Activated naive CD4-positive, alpha-beta T cell treated with anti-CD3 and anti-CD28 coated beads, Interleukin-2, amount 50 U/mL, for 24 hours (primary cell): ENCODE measurements around the gene PRRX2.
A peak's percentile ranks its signal among the peaks of the same experiment; 100 is the strongest.

Experiments used
- H3K27ac Mint-ChIP-seq: one replicate; pipeline ENCODE4 v1.8.0; 2021; ENCODE audit warnings: mild to moderate bottlenecking, mixed read lengths
- H3K27me3 Mint-ChIP-seq: one replicate; pipeline ENCODE4 v1.8.0; 2021; ENCODE audit warnings: mixed read lengths
- H3K36me3 Mint-ChIP-seq: one replicate; pipeline ENCODE4 v1.8.0; 2021; ENCODE audit warnings: mixed read lengths
- H3K4me1 Mint-ChIP-seq: one replicate; pipeline ENCODE4 v1.8.0; 2021; ENCODE audit warnings: mixed read lengths
- H3K4me3 Mint-ChIP-seq: one replicate; pipeline ENCODE4 v1.8.0; 2021; ENCODE audit warnings: mild to moderate bottlenecking, mixed read lengths
- H3K9me3 Mint-ChIP-seq: one replicate; pipeline ENCODE4 v1.8.0; 2021; ENCODE audit warnings: mixed read lengths

PRRX2 gene

DNA sequence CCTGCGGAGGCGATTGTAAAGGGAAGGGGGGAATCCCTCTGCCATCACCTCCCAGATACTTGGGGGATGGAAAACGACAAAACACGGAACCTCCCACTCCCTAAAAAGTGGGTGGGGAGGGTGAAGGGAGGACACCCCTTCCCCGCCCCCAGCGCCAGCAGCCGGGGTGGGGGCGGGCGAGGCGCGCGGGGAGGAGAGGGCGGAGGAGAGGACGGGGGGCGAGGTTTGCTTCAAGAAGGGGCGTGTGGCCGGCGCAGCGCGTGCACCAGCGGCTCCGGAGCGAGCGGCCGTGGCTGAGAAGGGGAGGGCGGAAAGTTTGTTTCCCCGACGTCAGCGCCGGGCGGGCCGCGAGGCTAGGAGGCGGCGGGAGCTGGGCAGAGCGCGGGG is at the start of gene PRRX2:
Gene PRRX2 (plus strand): TSS at position 259 of the 387 bp plus-strand sequence. CDS start 221 bp downstream, outside the sequence.
- peaks cover 4% of the 10 kb centered on the region for H3K27me3 Mint-ChIP-seq
- no peak within 1 kb of the TSS for H3K27ac Mint-ChIP-seq
- H3K36me3 Mint-ChIP-seq, result no peaks in the 10 kb centered on the region
- H3K9me3 Mint-ChIP-seq, result no peaks in the 10 kb centered on the region
- H3K4me1 Mint-ChIP-seq, result peaks cover 4% of the 10 kb centered on the region
- peak within 1 kb of the TSS; percentile 68 for H3K4me3 Mint-ChIP-seq

DNA sequence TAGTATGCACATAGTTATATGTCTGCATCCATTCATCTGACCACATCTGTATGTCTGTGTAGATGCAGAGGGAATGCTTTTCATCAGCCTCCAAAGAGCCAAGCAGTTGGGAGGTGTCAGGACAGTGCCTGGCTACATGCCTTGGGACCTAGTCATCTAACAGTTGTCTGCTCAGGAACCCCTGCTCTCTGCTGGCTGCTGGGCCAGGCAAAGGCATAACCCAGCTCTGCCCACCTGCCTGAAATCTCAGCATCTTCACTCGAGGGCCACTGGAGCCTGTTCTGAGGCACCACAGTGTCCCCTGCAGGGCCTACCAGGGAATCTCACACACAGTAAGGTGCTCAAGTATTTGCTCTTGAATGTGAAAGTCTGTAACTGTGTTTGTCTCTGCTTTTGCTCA is 48.3 kb upstream of the PRRX2 start:
- Mint-ChIP-seq H3K4me3 (no peak overlapping the region), H3K9me3 (no peaks in the 10 kb centered on the region), H3K27ac (no peak overlapping the region), H3K36me3 (no peaks in the 10 kb centered on the region), H3K27me3 (peaks cover 12% of the 10 kb centered on the region), H3K4me1 (no peaks in the 10 kb centered on the region)

DNA sequence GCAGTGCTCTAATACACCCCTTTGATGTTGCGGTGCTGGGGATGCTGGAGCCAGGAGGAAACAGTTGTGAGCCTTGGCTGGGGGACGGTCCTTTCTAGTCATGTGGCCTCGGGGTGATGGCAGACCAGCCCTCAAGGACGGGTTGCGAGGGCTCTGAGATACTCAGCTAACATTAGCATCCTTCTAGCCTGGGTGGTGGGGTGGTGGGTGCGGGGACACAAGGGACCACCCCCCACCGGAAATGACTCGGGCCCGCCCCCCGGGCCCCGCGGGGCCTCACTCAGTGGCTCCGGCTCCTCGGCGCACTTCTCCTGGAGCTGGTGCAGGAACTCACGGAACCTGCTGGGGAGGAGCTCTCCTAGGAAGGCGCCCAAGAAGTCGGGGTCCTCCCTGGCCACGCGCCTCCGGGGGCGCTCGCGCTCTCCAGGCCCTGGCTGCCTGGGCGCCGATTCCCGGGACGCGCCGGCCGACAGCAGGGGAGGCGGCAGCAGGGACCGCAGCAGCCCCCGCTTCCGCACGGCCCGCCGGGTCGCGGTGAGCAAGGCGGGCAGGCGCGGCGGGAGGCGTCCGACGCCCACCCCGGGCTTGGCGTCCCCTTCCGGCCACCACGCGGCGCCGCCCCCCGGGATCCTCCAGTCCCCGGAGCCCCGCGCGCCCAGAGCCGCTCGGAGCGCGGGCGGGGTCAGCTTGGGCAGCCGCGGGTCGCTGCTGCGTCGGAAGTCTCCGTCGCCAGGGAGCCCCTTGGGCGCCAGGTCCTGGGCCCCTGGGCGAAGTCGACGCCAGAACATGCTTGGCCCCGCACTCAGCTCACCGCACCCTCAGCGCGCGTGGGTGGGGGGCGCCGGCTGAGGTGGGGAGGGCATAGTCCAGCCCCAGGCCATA is 45.4 kb upstream of the PRRX2 start:
- no peaks in the 10 kb centered on the region for H3K9me3 Mint-ChIP-seq
- H3K27ac Mint-ChIP-seq, result no peak overlapping the region
- H3K27me3 Mint-ChIP-seq, result peaks cover 15% of the 10 kb centered on the region
- peaks cover 16% of the 10 kb centered on the region for H3K4me1 Mint-ChIP-seq
- H3K4me3 Mint-ChIP-seq, result no peak overlapping the region
- H3K36me3 Mint-ChIP-seq, result no peaks in the 10 kb centered on the region

DNA sequence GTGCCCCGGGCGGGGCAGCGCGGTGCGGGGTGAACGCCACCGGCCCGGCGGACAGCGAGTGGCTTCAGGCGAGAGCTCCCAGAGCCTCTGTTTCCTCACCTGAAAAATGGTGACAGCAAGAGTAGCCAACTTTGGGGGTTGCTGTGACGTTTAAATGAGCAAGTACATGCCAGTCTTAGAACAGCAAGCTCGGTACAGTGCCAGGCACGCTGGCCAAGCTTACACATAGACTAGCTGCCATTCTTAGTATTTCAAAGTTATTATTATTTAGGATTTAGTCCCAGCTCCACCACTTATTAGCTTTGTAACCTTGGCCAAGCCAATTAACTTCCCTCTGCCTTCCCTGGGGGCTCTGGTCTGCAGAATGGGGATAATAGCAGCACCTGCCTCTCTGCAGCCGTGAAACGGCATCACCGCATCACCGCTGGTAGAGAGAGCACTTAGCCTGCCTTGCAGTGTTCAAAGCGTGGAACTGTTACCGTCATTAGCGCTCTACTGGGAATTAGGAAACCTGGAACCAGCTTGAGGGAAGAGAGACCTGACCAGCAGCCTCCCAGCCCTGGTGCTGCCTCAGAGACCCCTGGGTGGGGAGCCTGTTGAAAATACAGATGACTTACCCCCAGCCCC is 44.7 kb upstream of the PRRX2 start, which contains the start of gene C9orf50:
Gene C9orf50 (minus strand): TSS at position 433 of the 627 bp plus-strand sequence. CDS start 527 bp downstream, outside the sequence.
- H3K36me3 Mint-ChIP-seq, result no peaks in the 10 kb centered on the region
- peaks cover 15% of the 10 kb centered on the region for H3K27me3 Mint-ChIP-seq
- peak within 1 kb of the TSS; percentile 51 for H3K4me3 Mint-ChIP-seq
- H3K9me3 Mint-ChIP-seq, result no peaks in the 10 kb centered on the region
- H3K27ac Mint-ChIP-seq, result no peak within 1 kb of the TSS
- peaks cover 19% of the 10 kb centered on the region for H3K4me1 Mint-ChIP-seq

DNA sequence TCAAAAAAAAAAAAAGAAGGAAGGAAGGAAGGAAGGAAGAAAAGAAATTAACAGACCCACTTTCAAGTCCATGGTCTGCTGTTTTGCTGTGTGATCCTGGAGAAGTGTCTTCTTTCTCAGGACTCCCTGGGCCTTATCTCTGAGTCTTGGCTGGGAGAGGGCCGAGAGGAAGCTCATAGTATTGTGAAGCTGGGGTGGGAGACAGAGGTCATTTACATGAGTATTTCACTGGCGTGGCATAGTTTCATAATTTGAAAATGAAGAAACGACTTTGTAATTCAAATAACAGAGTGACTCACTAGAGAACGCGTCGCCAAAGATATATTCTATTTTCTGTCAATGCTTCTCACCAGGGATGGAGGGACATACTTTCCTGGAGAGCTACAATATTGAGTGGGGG is 42.1 kb upstream of the PRRX2 start:
- Mint-ChIP-seq H3K9me3 (no peaks in the 10 kb centered on the region), H3K4me1 (peaks cover 34% of the 10 kb centered on the region), H3K27me3 (peaks cover 15% of the 10 kb centered on the region), H3K36me3 (peaks cover 3% of the 10 kb centered on the region), H3K27ac (peak overlapping the region; percentile 74), H3K4me3 (no peak overlapping the region)

DNA sequence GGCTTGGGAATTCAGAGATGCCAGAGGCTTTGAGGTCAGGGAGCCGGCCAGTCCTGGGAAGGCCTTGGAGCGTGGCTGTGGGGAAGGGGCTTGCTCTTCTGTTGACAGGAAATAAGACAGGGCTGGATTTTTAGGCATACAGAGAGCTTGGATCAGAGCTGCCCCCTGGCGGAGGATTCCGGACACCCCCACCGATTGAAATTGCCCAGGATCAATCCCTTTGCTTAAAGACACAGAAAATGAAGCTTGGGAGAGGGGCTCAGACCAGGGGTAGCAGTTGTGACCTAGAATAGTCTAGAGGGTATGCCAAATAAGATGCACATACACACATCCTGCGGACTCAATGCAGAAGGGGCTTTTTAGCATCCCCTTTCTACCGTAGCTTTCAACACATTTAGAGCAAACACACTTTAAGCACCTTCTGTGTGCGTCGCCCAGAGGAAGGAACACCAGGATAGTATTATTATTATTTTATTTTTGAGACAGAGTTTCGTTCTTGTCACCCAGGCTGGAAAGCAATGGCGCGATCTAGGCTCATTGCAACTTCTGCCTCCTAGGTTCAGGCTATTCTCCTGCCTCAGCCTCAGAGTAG is 41.2 kb upstream of the PRRX2 start:
- Mint-ChIP-seq H3K27me3 (peaks cover 11% of the 10 kb centered on the region), H3K4me1 (peaks cover 42% of the 10 kb centered on the region), H3K27ac (no peak overlapping the region), H3K36me3 (peaks cover 3% of the 10 kb centered on the region), H3K4me3 (peak overlapping the region; percentile 64), H3K9me3 (no peaks in the 10 kb centered on the region)

DNA sequence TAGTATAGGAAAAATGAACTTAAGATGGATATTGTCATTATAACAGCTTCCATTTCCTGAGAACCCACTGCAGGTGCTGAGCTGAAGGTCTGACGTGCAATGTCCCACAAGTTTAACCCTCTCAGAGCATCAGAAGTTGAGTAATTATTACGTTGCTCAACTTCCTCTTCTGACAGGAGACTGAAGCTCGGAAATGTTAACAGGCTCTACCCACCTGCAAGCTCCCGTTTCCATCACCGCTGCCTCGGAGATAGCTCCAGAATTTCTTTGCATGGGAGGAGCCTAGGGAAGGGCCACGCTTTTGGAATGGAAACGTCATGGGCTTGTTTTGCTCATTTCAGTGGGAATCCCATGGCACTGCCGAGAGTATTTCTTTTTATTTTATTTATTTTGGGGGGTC is 40.5 kb upstream of the PRRX2 start:
- no peaks in the 10 kb centered on the region for H3K9me3 Mint-ChIP-seq
- peak overlapping the region; percentile 83 for H3K4me3 Mint-ChIP-seq
- H3K4me1 Mint-ChIP-seq, result peaks cover 48% of the 10 kb centered on the region
- peak overlapping the region; percentile 65 for H3K27ac Mint-ChIP-seq
- H3K36me3 Mint-ChIP-seq, result peaks cover 3% of the 10 kb centered on the region
- H3K27me3 Mint-ChIP-seq, result peaks cover 9% of the 10 kb centered on the region

DNA sequence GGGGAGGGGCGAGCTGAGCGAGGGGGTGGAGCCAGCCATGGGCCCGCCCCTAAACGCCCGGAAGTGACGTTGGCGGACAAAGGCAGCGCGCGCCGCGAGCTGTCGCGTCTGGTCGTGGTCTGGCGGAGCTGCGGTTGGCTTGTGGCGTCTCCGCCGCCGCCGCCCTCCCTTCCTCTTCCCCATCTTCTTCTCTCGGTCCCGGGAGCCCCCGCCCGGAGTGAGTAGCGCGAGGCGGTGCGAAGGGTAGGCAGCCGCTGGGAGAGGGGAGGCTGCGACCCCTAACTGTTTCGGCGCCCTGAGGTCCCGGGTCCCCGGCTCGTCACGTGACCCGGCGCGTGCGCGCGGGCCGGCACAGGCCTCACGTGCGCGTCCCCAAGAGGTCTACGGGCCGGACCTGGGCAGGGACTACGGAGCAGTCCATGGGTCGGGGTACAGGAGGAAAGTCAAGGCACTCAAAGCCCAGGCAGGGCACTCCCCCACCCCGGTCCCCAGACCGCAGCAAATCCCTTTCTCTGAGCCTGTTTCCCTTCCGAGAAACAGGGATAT is 39.3 kb upstream of the PRRX2 start, which contains the start of gene NTMT1:
Gene NTMT1 (plus strand): TSS at position 85 of the 546 bp plus-strand sequence. CDS start 6,541 bp downstream, outside the sequence.
- H3K27ac Mint-ChIP-seq, result peak within 1 kb of the TSS; percentile 98
- H3K4me1 Mint-ChIP-seq, result peaks cover 60% of the 10 kb centered on the region
- H3K9me3 Mint-ChIP-seq, result no peaks in the 10 kb centered on the region
- peaks cover 5% of the 10 kb centered on the region for H3K27me3 Mint-ChIP-seq
- peak within 1 kb of the TSS; percentile 92 for H3K4me3 Mint-ChIP-seq
- H3K36me3 Mint-ChIP-seq, result peaks cover 3% of the 10 kb centered on the region

DNA sequence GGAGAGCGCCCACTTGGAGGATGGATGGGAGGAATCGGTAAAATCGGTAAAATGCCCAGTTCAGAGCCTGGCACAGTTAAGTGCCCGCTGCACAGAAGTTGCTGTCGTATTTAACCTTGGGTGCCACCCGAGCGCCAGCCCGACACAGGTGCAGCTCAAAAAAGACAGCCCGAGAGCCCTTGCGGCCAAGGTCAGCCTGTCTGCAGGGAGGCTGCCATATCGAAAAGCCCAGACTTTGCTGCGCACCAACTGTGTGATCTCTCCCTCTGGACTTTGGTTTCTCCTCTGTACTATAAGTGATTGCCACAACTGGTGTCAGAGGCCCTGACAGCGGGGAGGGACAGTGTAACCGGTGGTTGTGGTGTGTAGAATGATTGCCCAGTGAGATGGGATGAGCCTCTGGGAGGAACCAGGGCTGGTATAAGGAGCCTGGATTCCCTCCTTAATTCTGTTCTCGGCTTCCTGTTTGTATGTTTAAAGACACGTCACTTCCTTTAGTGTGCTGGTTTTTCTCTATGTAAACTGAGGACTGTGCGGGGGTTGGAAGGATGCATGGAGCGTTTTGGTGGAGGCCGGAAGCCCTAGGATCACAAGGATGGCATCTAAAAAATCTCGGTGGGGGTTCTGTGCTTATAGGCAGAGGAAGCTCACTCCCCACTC is 38.7 kb upstream of the PRRX2 start:
- Mint-ChIP-seq H3K9me3 (no peaks in the 10 kb centered on the region), H3K4me3 (peak overlapping the region; percentile 92), H3K27me3 (peaks cover 3% of the 10 kb centered on the region), H3K27ac (peak overlapping the region; percentile 98), H3K36me3 (peaks cover 3% of the 10 kb centered on the region), H3K4me1 (peaks cover 66% of the 10 kb centered on the region)

DNA sequence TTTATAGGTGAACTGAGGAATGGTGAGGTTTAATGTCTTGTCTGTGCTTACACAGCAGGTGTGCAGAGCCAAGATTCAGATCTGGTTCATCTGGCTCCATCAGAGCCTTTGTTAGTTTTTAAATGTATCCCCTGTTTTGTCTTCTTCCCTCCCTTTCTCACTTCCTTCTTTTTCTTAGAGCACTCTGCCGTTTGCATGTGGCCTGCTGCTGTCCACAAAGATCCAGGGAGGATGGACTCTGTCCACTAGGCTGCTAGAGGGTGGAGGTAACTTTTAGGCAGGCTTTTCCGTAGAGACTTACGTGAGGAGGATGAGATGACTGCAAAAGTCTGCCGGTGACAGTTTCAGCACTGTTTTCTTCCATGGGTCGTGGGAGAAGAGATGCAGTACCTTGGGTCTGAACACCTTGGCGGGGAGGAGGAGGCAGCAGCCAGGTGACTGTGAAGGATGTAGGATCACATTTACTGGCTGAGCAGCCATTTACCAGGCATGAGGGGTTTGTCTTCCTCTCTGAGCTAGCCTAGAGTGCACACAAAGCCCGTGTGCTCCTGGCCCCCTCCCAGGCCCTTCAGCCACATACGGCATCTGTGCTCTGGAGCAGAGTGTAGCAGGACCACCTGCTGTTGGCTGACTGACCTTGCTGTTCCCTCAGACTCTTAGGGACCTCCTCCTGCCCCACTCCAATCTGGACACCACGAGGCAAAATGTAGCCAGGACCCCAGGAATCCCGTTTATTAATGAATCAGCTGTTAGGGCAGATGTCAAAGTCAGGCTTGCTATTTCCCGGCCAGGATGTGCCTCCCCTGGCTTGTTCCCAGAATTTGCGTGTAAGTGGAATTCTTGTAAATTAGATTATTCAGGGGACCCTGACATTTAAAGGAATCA is 37.6 kb upstream of the PRRX2 start:
- Mint-ChIP-seq H3K9me3 (no peaks in the 10 kb centered on the region), H3K4me1 (peaks cover 73% of the 10 kb centered on the region), H3K27me3 (no peaks in the 10 kb centered on the region), H3K36me3 (peaks cover 5% of the 10 kb centered on the region), H3K27ac (peak overlapping the region; percentile 83), H3K4me3 (peak overlapping the region; percentile 92)

DNA sequence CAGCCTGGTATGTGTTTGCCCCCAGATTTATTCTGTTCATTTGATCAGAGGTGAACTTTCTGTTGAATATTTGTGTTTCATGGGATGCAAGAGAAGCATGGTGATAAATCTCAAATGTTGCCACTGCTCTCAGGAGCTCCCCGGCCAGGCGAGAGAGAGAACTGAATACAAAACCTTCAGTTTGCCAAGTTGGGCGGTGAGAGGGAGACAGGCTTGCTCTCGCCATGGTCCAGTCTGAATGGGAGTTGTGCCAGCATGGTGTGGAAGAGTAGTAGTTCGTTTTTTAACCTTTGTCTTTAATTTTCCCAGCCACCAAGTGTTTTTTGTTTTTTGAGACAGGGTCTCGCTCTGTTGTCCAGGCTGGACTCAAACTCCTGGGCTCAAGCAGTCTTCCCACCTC is 36.7 kb upstream of the PRRX2 start:
- H3K36me3 Mint-ChIP-seq, result peaks cover 5% of the 10 kb centered on the region
- peaks cover 69% of the 10 kb centered on the region for H3K4me1 Mint-ChIP-seq
- H3K9me3 Mint-ChIP-seq, result no peaks in the 10 kb centered on the region
- peak overlapping the region; percentile 2 for H3K27ac Mint-ChIP-seq
- H3K27me3 Mint-ChIP-seq, result no peaks in the 10 kb centered on the region
- H3K4me3 Mint-ChIP-seq, result peak overlapping the region; percentile 92

DNA sequence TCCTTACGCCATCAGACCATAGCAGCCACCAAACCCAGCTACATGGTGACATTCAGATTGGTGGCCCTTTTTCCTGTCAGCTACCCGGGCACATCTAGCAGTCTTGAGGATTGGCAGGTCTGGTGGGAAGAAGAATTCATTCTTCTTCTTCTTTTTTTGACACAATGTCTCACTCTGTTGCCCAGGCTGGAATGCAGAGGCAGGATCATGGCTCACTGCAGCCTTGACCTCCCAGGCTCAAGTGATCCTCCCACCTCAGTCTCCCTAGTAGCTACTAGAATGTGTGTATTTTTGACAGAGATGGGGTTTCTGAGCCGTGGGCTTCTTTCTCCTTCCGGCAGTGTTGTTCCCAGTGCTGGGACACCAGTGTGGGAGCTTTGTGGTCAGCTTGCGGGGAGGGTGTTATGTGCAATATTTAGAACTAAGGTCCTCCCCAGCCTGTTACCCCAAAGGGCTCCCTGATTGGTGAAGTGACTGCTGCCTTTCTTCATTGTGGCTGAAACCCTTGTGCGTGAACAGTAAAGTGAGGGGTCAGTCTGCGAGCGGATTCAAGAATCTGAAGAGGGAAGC is 36.1 kb upstream of the PRRX2 start:
- peak overlapping the region; percentile 92 for H3K4me3 Mint-ChIP-seq
- H3K4me1 Mint-ChIP-seq, result peaks cover 64% of the 10 kb centered on the region
- H3K9me3 Mint-ChIP-seq, result no peaks in the 10 kb centered on the region
- peak overlapping the region; percentile 62 for H3K27ac Mint-ChIP-seq
- H3K27me3 Mint-ChIP-seq, result no peaks in the 10 kb centered on the region
- H3K36me3 Mint-ChIP-seq, result peaks cover 7% of the 10 kb centered on the region

DNA sequence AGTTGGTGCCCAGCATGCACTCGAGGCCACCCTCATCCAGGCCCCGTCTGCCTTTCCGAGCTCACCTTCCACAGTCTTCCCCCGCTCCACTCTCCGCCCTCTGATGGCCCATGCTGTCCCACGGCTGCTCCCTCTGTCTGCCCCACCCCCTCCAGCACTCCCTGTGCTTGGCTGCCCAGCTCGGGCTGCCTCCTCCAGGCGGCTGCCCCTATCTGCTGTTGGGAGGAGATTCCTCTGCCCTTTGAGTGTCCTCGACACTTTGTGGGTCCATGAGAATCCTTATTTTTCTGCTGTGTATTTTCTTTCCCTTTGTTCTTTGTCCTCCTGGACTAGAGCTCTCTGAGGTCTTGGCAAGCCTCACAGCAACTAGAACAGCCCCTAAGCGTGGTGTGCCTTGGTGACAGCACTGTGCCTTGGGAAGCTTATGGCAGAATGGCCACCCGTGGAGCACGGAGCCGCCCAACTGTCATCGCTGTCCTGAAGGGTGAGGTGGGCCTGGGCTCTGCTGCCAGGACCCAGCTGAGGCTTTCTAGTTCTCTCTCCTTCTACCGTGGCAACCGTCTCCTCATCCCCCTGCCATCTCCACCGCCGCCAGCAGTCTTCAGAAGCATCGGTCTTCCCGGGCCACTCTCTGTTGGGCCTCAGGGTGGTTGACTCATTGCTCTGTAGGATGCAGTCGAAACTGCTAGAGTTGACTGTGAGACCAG is 34.3 kb upstream of the PRRX2 start:
- peaks cover 54% of the 10 kb centered on the region for H3K4me1 Mint-ChIP-seq
- H3K4me3 Mint-ChIP-seq, result no peak overlapping the region
- H3K27ac Mint-ChIP-seq, result no peak overlapping the region
- no peaks in the 10 kb centered on the region for H3K9me3 Mint-ChIP-seq
- H3K36me3 Mint-ChIP-seq, result peaks cover 7% of the 10 kb centered on the region
- H3K27me3 Mint-ChIP-seq, result no peaks in the 10 kb centered on the region
